Activated CD8-positive, alpha-beta memory T cell treated with anti-CD3 and anti-CD28 coated beads, Interleukin-2, amount 50 U/mL, for 1 hour (primary cell): Measurements from ENCODE around the gene PMEPA1.
"Not testable (repeated sequence)": the region's sequence is repeated elsewhere in the genome, so short reads cannot be mapped to it uniquely, and the experiment has no call there.

Source experiments
- DNase-seq: peaks from one replicate; pipeline ENCODE4 v3.0.0-alpha.2; 2020; ENCODE audit errors: extremely low read depth

Gene PMEPA1

DNA sequence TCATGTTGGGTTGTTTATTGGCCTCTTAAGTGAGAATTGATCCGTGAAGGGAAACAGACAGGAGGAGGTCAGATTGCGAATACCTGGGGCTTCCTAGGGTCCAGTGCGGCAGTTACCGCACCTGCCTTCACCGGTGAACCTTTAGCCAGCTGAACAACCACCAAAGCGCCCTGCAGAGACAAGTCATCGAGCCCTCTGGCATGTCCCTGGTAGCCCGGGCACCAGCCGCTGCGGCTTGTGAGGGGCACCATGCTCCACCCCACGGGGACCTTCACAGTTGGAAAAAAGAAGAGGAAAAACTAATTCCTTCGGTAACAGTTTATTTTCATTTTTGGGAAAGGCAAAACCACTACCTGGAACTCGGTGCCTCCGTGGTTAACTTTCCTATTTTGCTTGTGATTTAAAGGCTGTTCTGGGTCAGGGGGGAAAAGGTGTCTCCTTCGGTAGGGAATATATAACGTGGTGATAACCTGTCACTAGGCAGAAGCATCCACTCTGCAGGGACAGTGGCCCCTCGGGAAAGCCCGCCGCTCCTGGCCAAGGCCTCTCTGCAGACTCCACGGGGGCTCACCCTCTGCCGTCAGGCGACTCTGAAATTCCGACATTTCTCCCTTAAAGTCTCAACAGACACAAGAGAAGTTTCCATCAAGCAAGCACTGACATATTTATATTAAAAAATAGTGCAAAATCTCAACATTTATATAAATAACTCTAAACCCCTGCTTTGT lies 58.9 kb downstream of the PMEPA1 start:
- DNase-seq = no peak

- no peak for DNase-seq
Observed at GRCh38 chr20:57650266-57650665, 59.5 kb downstream of the PMEPA1 start.

GRCh38 chr20:57649617-57650015 lies 60.2 kb downstream of the PMEPA1 start:
- no peak for DNase-seq

DNA sequence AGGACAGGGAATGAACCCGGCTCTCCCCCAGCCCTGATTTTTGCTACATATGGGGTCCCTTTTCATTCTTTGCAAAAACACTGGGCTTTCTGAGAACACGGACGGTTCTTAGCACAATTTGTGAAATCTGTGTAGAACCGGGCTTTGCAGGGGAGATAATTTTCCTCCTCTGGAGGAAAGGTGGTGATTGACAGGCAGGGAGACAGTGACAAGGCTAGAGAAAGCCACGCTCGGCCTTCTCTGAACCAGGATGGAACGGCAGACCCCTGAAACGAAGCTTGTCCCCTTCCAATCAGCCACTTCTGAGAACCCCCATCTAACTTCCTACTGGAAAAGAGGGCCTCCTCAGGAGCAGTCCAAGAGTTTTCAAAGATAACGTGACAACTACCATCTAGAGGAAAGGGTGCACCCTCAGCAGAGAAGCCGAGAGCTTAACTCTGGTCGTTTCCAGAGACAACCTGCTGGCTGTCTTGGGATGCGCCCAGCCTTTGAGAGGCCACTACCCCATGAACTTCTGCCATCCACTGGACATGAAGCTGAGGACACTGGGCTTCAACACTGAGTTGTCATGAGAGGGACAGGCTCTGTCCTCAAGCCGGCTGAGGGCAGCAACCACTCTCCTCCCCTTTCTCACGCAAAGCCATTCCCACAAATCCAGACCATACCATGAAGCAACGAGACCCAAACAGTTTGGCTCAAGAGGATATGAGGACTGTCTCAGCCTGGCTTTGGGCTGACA lies 60.8 kb downstream of the PMEPA1 start:
- no peak for DNase-seq

DNA sequence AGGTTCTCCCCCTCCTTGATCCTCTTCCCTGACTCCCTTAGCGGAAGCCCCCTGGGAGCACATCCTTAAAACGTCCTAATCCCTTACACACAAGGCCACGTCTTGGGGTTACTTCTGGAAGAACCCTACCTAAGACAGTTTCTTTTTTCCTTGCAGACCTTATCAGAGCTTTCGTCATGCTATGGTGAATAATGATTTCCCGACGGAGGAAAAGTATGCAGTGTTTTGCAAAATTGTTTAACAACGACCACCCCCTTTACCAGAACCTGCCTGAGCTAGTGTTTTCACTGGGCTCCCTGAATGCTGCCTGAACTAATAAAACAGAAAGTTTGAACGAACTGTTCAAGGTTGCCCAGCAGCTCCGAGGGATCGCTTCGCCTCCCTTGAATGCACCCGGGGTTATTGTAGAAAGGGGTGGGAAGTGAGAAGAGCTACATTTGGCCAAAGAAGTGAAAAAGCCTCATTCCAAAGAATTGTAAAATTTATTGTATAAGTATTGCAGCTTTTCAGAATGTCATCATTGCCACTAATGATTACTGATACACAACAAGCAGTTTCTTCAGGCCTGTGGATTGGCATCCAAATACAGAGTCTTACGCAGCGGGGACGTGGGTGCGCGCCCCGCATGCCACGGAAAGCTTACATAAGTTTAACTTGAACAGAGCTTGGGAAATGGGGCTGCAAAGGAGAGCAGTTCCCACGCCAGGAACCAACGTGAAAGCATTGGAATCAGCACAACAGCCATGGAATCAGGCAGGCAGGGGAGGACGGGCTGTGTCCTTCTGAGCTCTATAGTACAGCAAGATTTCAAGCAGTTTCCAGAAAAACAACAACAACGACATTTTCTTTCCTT lies 61.7 kb downstream of the PMEPA1 start:
- DNase-seq = no peak

DNA sequence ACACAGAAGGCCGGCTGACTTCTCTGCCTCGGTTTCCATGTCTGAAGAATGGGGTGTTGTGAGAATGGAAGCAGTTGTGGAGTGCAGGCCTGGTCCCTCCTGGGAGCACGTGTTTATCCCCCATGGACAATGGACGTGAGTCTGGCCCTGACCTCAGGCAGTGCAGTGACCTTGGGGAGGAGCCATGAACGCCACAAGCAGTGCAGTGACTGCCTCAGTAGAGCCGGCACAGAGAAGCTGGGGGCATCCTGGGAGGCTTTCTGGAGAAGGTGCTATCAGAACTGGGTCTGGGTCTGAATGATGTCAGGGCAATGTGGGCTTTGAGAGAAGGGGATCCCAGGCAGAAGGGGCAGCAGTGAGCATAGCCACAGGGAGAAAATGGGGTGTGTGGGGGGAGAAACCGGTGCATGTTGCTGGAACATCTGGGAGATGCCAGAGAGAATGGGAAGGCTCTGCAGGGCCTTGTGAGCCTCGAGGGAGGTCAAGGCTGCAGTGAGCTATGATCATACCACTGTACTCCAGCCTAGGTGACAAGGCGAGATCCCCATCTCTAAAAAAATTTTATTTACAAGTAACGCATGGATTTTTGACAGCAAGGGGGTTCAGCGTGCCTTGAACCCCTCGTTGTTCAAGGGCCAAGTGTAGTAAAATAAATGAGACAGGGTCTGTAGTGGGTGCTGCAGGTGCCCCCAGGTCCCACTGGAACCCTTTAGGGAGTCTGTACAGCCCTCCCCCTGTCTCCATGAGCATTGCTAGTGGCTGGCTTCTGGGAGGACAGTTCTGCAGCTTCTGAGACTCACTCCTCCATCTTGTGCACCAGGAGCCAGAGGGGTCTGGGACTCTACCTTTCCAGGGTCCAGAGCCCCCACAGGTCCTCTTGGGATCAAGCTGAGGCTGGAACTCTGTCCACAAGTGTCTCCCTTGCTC lies 62.5 kb downstream of the PMEPA1 start:
- no peak for DNase-seq

GRCh38 chr20:57638895-57639236 lies 70.9 kb downstream of the PMEPA1 start:
- no peak for DNase-seq

- DNase-seq = no peak
Observed at GRCh38 chr20:57638173-57638894, 71.5 kb downstream of the PMEPA1 start.

- DNase-seq = no peak
Observed at GRCh38 chr20:57633945-57634491, 75.8 kb downstream of the PMEPA1 start.

DNA sequence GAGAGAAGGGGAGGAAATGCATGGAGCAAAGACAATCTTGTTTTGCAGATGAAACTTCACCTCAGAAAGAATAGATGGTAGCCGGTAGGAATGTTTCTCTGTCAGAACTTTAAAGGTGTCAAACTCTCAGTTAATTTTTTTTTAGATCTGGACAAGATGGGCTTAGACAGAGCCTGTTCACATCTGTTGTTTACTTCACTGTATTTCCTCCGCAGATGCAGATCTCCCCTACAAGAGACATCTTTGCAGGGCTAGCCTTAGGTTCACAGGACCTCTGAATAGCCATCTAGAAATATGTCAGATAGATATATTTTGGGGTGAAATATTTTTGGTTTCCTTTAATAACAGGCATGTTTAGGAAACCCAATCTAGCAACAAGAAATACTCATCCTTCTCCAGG lies 77.5 kb downstream of the PMEPA1 start:
- no peak for DNase-seq

DNA sequence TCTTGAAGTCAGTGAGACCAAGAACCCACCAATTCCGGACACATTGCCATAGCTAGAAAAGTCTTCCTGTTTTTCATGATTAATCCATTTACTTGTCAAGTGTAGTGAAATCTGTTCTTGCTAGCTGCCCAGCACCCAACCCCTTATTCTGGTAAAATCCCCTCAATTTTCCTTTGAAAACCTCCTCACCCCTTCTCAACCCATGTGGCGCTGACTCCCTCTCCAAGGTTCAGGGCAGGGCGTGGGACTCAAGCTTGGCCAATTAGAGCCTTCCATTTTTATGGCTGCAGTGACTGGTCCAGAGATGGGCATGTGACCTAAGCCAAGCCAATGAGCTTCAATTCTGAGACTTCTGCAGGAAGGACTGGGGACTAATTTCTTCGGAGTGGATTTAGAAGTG lies 79.8 kb downstream of the PMEPA1 start:
- no peak for DNase-seq

DNA sequence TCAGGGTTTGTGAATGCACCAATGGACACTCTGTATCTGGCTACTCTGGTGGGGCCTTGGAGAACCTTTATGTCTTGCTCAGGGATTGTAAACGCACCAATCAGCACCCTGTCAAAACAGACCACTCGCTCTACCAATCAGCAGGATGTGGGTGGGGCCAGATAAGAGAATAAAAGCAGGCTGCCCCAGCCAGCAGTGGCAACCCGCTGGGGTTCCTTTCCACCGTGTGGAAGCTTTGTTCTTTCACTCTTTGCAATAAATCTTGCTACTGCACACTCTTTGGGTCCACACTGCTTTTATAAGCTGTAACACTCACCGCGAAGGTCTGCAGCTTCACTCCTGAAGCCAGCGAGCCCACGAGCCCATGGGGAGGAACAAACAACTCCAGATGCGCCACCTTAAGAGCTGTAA lies 80.3 kb downstream of the PMEPA1 start:
- DNase-seq = not testable (repeated sequence)

- not testable (repeated sequence) for DNase-seq
Observed at GRCh38 chr20:57628962-57629308, 80.9 kb downstream of the PMEPA1 start.

- no peak for DNase-seq
Observed at GRCh38 chr20:57628047-57628961, 81.5 kb downstream of the PMEPA1 start.

DNA sequence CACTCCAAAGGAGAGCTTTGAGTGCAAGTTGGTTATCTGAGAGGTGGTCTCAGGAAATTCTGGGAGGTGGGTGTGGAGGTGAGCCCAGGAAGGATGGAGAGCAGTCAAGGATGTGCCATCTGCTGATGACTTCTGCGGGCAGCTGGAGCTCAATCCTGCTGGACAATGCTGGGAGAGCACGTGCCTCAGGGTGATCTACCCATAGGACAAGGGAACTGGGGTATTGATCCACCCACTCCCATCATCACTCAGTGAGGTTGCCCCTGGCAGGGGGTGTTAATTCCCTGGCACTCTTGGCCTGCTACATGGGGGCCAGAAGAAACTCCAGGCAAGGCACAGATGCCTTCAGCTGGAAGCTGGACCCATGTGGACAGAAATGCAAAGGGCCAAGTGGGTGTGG lies 82.5 kb downstream of the PMEPA1 start:
- no peak for DNase-seq

DNA sequence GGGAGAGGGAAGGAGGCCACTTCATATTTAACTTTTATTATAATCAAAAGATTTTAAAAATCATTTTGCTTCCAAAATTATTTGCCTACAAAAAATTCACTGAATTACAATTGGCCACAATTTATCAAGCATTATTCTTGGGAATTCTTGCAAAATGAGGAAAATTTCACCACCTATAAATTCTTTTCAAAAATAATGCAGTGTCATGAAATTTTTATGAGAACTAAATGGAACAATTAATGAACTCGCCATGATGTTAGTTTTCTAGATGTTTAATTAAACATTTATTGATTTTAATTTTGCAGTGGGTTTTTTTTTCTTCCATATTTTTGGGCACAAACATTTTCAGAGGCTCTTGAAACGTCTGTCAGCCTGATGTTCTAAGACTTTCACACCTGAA lies 83.8 kb downstream of the PMEPA1 start:
- DNase-seq = no peak

GRCh38 chr20:57625181-57625958 lies 84.4 kb downstream of the PMEPA1 start:
- DNase-seq = no peak

DNA sequence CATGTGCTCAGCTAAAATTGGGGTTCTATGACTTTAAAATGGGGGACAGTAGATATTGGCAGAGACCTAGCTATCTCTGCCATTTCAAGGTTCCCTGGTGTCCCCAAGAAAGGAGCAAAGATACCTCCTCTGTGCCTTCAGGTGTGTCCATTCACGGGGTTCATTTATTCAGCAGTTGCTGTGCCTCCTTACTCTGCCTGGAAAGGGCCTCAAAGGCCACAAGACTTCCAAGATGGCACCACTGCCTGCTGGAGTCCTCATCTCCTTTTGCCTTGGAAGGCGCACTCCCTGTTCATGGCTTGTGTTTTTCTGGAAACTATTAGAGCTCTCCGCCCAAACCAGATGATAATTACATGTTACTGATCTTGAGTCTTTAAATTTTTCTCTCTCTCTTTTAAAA lies 85.7 kb downstream of the PMEPA1 start:
- DNase-seq = no peak
